Mammary epithelial cell (primary cell): ENCODE measurements around the gene PFN1.

ENCODE experiments used
- EZH2 ChIP-seq: IDR thresholded peaks from 2 replicates; pipeline ENCODE4 v1.6.1; 2012; ENCODE audit warnings: low read length, inconsistent platforms, borderline replicate concordance
- TF ChIP-seq, protein P1 (sequence below), 2 donors: IDR thresholded peaks in 1 of 2; conservative IDR thresholded peaks in 1 of 2; 2 replicates each; pipeline ENCODE4 v1.5.1; 2011 to 2012; ENCODE audit warnings: inconsistent platforms in 2 of 2, low read length in 2 of 2, mild to moderate bottlenecking in 2 of 2, control low read depth in 1 of 2, low read depth in 1 of 2; ENCODE audit not compliant: insufficient read depth in 1 of 2; ENCODE audit errors: extremely low read depth in 1 of 2

DNA sequence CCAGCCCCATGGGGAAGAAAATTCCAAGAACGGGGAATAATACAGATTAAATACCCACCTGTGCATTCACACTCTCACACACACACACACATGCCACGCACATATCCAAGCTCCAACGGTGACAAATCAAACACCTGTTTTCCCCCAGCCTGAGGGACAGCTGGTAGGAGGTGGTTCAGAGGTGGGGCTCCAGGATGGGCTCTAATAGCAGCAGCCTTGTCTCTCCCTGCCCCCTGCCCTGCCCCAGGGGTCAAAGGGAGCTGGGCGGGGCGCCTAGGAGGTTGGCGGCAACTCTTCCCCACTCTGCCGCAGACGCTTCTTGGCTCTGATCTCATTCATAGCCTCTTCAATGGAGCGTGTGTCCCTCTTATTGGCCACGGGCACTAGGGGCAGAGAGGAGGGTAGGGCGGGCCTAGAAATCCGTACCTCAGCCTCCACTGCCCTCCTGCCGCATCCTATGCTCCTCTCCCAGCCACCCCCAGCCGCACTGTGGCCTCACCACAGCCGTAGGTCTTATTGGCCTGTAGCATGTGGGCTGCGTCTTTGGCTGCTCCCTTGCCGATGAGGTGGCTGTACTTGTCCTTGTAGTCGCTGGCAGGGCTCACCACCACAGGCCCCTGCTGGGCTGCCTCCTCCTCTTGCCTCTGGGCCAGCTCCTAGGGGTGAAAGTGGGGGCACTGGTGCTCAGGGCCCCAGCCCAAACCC, 11.1 kb upstream of the PFN1 start:
- TF ChIP-seq, protein P1, sequence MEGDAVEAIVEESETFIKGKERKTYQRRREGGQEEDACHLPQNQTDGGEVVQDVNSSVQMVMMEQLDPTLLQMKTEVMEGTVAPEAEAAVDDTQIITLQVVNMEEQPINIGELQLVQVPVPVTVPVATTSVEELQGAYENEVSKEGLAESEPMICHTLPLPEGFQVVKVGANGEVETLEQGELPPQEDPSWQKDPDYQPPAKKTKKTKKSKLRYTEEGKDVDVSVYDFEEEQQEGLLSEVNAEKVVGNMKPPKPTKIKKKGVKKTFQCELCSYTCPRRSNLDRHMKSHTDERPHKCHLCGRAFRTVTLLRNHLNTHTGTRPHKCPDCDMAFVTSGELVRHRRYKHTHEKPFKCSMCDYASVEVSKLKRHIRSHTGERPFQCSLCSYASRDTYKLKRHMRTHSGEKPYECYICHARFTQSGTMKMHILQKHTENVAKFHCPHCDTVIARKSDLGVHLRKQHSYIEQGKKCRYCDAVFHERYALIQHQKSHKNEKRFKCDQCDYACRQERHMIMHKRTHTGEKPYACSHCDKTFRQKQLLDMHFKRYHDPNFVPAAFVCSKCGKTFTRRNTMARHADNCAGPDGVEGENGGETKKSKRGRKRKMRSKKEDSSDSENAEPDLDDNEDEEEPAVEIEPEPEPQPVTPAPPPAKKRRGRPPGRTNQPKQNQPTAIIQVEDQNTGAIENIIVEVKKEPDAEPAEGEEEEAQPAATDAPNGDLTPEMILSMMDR (conservative IDR thresholded peaks at IDR 0.05 in 1 of 2, IDR thresholded peaks at IDR 0.05 in 1 of 2; ENCODE audit: extremely low read depth in 1 of 2, insufficient read depth in 1 of 2, low read depth in 1 of 2, low read length in 2 of 2), result no peak
- no peak for TF ChIP-seq EZH2
